WTC11 (cell line): ENCODE data around the gene NOS3. TPM values are rescaled to one million over a fixed set of nuclear protein-coding genes. Genes with fewer than 3 reads are reported as not detected.

ENCODE experiments used
- ATAC-seq: fragments of 200-7000 bp; cut with Tn5 transposase; 2 replicates; pipeline ENCODE4 v1.10.0; 2021; ENCODE audit warnings: mild to moderate bottlenecking, moderate library complexity
- CTCF ChIA-PET: fragments of 300-600 bp; sonication (Branson Sonifier 250); formaldehyde crosslinking; loops from one replicate; lab custom pipeline; 2021; ENCODE audit warnings: antibody characterized with exemption; lab: Charles Lee
- POLR2A ChIA-PET: fragments of 350-600 bp; sonication (Branson Sonifier 250); formaldehyde crosslinking; loops from one replicate; lab custom pipeline; 2021; ENCODE audit warnings: antibody characterized with exemption; lab: Charles Lee
- DNase-seq: peaks from one replicate; pipeline ENCODE4 v3.0.0; 2021; ENCODE audit warnings: low spot score
- H3K27ac Mint-ChIP-seq: 2 replicates; pipeline ENCODE4 v1.8.0; 2021; ENCODE audit warnings: mixed read lengths
- H3K27me3 Mint-ChIP-seq: 2 replicates; pipeline ENCODE4 v1.8.0; 2021; ENCODE audit warnings: low read depth, mild to moderate bottlenecking, moderate library complexity, mixed read lengths
- H3K36me3 Mint-ChIP-seq: 2 replicates; pipeline ENCODE4 v1.8.0; 2021; ENCODE audit warnings: mixed read lengths
- H3K4me1 Mint-ChIP-seq: 2 replicates; pipeline ENCODE4 v1.8.0; 2022; ENCODE audit warnings: mixed read lengths
- H3K4me3 Mint-ChIP-seq: 2 replicates; pipeline ENCODE4 v1.8.0; 2021; ENCODE audit warnings: mild to moderate bottlenecking, moderate library complexity, mixed read lengths
- H3K9me3 Mint-ChIP-seq: 2 replicates; pipeline ENCODE4 v1.8.0; 2021; ENCODE audit warnings: mixed read lengths
- FOXJ3 ChIP-seq: sonication (generic); formaldehyde crosslinking; IDR thresholded peaks from 2 replicates; pipeline ENCODE4 v1.9.0; 2021; ENCODE audit warnings: missing genetic modification reagents, mild to moderate bottlenecking, borderline replicate concordance
- IRF2 ChIP-seq: sonication (generic); formaldehyde crosslinking; IDR thresholded peaks from 2 replicates; pipeline ENCODE4 v1.8.0; 2022; ENCODE audit warnings: low read depth, missing genetic modification reagents, borderline replicate concordance
- MXD4 ChIP-seq: fragments of 250-450 bp; sonication (Bioruptor Pico); IDR thresholded peaks from 2 replicates; pipeline ENCODE4 v1.8.0; 2021; ENCODE audit warnings: mild to moderate bottlenecking, moderate library complexity, borderline replicate concordance
- NFATC4 ChIP-seq: fragments of 250-450 bp; sonication (Bioruptor Pico); IDR thresholded peaks from 2 replicates; pipeline ENCODE4 v1.9.0; 2021; ENCODE audit warnings: mild to moderate bottlenecking
- NFYB ChIP-seq: sonication (generic); formaldehyde crosslinking; conservative IDR thresholded peaks from 2 replicates; pipeline ENCODE4 v1.8.0; 2022; ENCODE audit warnings: low read depth, missing genetic modification reagents
- NR3C1 ChIP-seq: sonication (generic); formaldehyde crosslinking; conservative IDR thresholded peaks from 2 replicates; pipeline ENCODE4 v1.8.1; 2023; ENCODE audit warnings: low read depth, mild to moderate bottlenecking, missing genetic modification reagents
- SP1 ChIP-seq: sonication (generic); formaldehyde crosslinking; conservative IDR thresholded peaks from 2 replicates; pipeline ENCODE4 v1.8.1; 2022; ENCODE audit warnings: missing genetic modification reagents
- ZNF263 ChIP-seq: sonication (generic); formaldehyde crosslinking; IDR thresholded peaks from 2 replicates; pipeline ENCODE4 v1.8.1; 2022; ENCODE audit warnings: low read depth, mild to moderate bottlenecking, moderate library complexity, missing genetic modification reagents
- ZNF317 ChIP-seq: sonication (generic); formaldehyde crosslinking; IDR thresholded peaks from 2 replicates; pipeline ENCODE4 v1.8.1; 2023; ENCODE audit warnings: low read depth, mild to moderate bottlenecking, moderate library complexity, missing genetic modification reagents, borderline replicate concordance
- total RNA-seq: library from RNA; stranded (reverse); gene quantifications from 3 replicates; pipeline ENCODE4 v1.2.3, GENCODE V29; 2021
- TF ChIP-seq, protein P1 (sequence below): fragments of 250-450 bp; sonication (Bioruptor Pico); IDR thresholded peaks from 2 replicates; pipeline ENCODE4 v1.8.0; 2021; ENCODE audit warnings: mild to moderate bottlenecking
- TF ChIP-seq, protein P2 (sequence below): fragments of 200-600 bp; IDR thresholded peaks from 2 replicates; pipeline ENCODE4 v1.8.0; 2022; ENCODE audit warnings: antibody characterized with exemption
- TF ChIP-seq, protein P3 (sequence below): sonication (generic); formaldehyde crosslinking; IDR thresholded peaks from 2 replicates; pipeline ENCODE4 v1.8.1; 2023; ENCODE audit warnings: mild to moderate bottlenecking, moderate library complexity, missing genetic modification reagents
- TF ChIP-seq, protein P4 (sequence below): sonication (generic); formaldehyde crosslinking; IDR thresholded peaks from 2 replicates; pipeline ENCODE4 v1.8.1; 2022; ENCODE audit warnings: missing genetic modification reagents, borderline replicate concordance
- TF ChIP-seq, protein P5 (sequence below): sonication (generic); formaldehyde crosslinking; IDR thresholded peaks from 2 replicates; pipeline ENCODE4 v1.8.0; 2023; ENCODE audit warnings: missing genetic modification reagents, mild to moderate bottlenecking, borderline replicate concordance

Gene NOS3
- total RNA-seq, 1 experiment from 2014 or later = 6.6 TPM

DNA sequence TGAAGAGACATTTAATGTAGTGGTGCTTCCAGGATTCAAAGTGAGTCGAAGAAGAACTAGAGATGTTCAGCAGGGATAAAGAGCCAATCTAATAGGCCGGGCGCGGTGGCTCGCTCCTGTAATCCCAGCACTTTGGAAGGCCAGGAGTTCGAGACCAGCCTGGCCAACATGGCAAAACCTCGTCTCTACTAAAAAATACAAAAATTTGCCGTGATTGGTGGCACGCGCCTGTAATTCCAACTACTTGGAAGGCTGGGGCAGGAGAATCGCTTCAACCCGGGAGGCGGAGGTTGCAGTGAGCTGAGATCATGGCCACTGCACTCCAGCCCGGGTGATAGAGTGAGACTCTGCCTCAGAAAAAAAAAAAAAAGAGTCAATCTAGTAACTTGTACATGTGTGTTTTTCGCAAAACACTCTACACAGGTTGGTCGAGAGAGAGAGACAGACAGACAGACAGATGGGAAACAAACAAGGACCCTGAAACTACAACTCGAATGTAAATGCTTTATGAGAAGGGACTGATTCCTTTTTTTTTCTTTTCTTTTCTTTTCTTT is 38.2 kb downstream of the NOS3 start:
- H3K4me1 Mint-ChIP-seq = peaks cover 24% of the 10 kb centered on the region
- POLR2A ChIA-PET = interaction anchor here (1.3 kb wide), 3 partner anchors 11 to 34 kb away, joined by 4 to 9 read pairs (median 5); no protein-coding TSS in a partner anchor
- H3K27ac Mint-ChIP-seq = peak overlapping the region; percentile 99

DNA sequence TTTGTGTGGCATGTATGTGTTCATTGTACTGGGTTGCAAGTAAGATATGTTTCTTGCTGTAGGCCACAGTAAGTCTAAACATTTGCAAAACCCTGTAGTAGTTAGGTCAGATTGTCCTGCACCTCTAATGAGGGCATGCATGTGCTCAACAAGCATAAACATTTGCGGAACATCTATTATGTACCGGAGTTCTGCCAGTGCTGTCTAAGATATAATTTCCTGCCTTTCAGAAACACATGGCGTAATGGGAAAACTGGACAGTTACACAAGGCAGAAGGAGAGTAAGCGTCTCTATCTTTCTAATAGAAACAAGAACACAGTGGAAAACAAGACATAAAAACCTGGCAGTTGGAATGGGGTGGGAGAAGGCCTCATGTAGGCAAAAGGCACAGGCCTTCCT is 40.2 kb downstream of the NOS3 start:
- H3K27me3 Mint-ChIP-seq = no peaks in the 10 kb centered on the region
- TF ChIP-seq, protein P1, sequence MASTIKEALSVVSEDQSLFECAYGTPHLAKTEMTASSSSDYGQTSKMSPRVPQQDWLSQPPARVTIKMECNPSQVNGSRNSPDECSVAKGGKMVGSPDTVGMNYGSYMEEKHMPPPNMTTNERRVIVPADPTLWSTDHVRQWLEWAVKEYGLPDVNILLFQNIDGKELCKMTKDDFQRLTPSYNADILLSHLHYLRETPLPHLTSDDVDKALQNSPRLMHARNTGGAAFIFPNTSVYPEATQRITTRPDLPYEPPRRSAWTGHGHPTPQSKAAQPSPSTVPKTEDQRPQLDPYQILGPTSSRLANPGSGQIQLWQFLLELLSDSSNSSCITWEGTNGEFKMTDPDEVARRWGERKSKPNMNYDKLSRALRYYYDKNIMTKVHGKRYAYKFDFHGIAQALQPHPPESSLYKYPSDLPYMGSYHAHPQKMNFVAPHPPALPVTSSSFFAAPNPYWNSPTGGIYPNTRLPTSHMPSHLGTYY = no peak
- TF ChIP-seq FOXJ3 (CRISPR knock-in tag) (no peak), NR3C1 (CRISPR knock-in tag) (no peak), IRF2 (CRISPR knock-in tag) (no peak), ZNF263 (no peak)
- TF ChIP-seq, protein P2, sequence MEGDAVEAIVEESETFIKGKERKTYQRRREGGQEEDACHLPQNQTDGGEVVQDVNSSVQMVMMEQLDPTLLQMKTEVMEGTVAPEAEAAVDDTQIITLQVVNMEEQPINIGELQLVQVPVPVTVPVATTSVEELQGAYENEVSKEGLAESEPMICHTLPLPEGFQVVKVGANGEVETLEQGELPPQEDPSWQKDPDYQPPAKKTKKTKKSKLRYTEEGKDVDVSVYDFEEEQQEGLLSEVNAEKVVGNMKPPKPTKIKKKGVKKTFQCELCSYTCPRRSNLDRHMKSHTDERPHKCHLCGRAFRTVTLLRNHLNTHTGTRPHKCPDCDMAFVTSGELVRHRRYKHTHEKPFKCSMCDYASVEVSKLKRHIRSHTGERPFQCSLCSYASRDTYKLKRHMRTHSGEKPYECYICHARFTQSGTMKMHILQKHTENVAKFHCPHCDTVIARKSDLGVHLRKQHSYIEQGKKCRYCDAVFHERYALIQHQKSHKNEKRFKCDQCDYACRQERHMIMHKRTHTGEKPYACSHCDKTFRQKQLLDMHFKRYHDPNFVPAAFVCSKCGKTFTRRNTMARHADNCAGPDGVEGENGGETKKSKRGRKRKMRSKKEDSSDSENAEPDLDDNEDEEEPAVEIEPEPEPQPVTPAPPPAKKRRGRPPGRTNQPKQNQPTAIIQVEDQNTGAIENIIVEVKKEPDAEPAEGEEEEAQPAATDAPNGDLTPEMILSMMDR = no peak
- TF ChIP-seq, protein P3, sequence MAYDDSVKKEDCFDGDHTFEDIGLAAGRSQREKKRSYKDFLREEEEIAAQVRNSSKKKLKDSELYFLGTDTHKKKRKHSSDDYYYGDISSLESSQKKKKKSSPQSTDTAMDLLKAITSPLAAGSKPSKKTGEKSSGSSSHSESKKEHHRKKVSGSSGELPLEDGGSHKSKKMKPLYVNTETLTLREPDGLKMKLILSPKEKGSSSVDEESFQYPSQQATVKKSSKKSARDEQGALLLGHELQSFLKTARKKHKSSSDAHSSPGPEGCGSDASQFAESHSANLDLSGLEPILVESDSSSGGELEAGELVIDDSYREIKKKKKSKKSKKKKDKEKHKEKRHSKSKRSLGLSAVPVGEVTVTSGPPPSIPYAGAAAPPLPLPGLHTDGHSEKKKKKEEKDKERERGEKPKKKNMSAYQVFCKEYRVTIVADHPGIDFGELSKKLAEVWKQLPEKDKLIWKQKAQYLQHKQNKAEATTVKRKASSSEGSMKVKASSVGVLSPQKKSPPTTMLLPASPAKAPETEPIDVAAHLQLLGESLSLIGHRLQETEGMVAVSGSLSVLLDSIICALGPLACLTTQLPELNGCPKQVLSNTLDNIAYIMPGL (CRISPR knock-in tag) = no peak
- no peak overlapping the region for H3K4me3 Mint-ChIP-seq
- peaks cover 24% of the 10 kb centered on the region for H3K4me1 Mint-ChIP-seq
- CTCF ChIA-PET = interaction anchor here (4.4 kb wide), 1 partner anchor 13 kb away, joined by 32 read pairs; no protein-coding TSS in a partner anchor
- H3K36me3 Mint-ChIP-seq = no peaks in the 10 kb centered on the region
- POLR2A ChIA-PET = no interaction called here
- no peak for DNase-seq
- no peak overlapping the region for H3K27ac Mint-ChIP-seq
- no peak for ATAC-seq
- no peaks in the 10 kb centered on the region for H3K9me3 Mint-ChIP-seq

More for the DNA sequence above, 38.2 kb downstream of the NOS3 start:
- Mint-ChIP-seq H3K27me3 (peaks cover 8% of the 10 kb centered on the region; the same call in 1 of the 2 replicates), H3K4me3 (peak overlapping the region; percentile 92), H3K9me3 (no peaks in the 10 kb centered on the region), H3K36me3 (no peaks in the 10 kb centered on the region)
- TF ChIP-seq ZNF317 = no peak
- no peak for ATAC-seq
- CTCF ChIA-PET = interaction anchor here (0.7 to 3.5 kb wide), 18 partner anchors 8 to 152 kb away, joined by 3 to 75 read pairs (median 6); partner anchors contain the start of genes AGAP3, CDK5 and FASTK
- DNase-seq = no peak

DNA sequence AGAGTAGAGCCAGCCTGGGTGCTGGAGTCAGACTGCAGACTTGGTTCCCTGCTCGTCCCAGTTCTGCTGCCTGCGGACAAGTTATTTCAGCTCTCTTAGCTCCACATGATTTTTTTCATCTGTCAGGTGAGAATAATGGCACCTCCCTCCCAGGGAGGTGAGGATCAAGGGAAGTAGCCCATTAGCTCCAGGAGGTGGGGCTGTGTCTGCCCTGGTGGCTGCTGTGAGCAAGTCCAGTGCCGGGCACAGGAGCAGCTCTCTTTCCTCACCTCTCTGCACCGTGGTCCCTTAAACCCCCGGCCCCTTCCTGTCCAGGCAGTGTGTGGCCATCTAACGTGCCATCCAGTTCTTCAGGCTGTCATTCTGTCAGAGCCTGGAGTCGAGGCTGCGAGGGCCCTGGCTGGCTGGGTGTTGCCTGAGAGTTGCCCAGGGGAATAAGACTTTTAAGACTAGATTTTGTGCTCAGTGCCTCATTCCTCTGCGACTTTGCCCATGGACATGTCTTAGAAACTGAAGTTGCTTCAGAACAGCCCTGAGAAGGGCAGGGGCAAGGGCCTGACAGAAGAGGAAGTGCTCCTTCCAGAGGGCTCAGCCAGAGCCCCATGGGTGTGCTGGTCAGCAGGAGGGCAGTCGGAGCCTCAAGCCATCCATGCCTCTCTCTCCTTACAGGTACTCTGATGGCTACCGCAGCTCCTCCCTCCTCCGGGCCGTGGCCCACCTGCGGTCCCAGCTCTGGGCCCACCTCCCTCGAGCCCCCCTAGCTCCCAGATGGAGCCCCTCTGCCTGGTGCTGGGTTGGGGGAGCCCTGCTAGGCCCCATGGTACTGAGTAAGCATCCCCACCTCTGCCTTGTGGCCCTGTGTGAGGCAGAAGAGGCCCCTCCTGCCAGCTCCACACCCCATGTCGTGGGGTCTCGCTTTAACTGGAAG is 42.4 kb downstream of the NOS3 start:
- Mint-ChIP-seq H3K4me1 (peaks cover 7% of the 10 kb centered on the region), H3K27ac (no peak overlapping the region), H3K4me3 (no peak overlapping the region), H3K9me3 (no peaks in the 10 kb centered on the region)
- no peak for ATAC-seq
- ChIA-PET POLR2A (interaction anchor here (1.2 kb wide), 1 partner anchor 18 kb away, joined by 3 read pairs; no protein-coding TSS in a partner anchor), CTCF (interaction anchor here (0.7 to 4.4 kb wide), 19 partner anchors 13 to 211 kb away, joined by 3 to 32 read pairs (median 4); partner anchors contain the start of gene CDK5)
- TF ChIP-seq NFYB (CRISPR knock-in tag) (no peak), MXD4 (no peak), ZNF317 (no peak), NFATC4 (no peak), SP1 (no peak)
- TF ChIP-seq, protein P4, sequence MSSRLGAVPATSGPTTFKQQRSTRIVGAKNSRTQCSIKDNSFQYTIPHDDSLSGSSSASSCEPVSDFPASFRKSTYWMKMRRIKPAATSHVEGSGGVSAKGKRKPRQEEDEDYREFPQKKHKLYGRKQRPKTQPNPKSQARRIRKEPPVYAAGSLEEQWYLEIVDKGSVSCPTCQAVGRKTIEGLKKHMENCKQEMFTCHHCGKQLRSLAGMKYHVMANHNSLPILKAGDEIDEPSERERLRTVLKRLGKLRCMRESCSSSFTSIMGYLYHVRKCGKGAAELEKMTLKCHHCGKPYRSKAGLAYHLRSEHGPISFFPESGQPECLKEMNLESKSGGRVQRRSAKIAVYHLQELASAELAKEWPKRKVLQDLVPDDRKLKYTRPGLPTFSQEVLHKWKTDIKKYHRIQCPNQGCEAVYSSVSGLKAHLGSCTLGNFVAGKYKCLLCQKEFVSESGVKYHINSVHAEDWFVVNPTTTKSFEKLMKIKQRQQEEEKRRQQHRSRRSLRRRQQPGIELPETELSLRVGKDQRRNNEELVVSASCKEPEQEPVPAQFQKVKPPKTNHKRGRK (CRISPR knock-in tag) = no peak
- TF ChIP-seq, protein P5, sequence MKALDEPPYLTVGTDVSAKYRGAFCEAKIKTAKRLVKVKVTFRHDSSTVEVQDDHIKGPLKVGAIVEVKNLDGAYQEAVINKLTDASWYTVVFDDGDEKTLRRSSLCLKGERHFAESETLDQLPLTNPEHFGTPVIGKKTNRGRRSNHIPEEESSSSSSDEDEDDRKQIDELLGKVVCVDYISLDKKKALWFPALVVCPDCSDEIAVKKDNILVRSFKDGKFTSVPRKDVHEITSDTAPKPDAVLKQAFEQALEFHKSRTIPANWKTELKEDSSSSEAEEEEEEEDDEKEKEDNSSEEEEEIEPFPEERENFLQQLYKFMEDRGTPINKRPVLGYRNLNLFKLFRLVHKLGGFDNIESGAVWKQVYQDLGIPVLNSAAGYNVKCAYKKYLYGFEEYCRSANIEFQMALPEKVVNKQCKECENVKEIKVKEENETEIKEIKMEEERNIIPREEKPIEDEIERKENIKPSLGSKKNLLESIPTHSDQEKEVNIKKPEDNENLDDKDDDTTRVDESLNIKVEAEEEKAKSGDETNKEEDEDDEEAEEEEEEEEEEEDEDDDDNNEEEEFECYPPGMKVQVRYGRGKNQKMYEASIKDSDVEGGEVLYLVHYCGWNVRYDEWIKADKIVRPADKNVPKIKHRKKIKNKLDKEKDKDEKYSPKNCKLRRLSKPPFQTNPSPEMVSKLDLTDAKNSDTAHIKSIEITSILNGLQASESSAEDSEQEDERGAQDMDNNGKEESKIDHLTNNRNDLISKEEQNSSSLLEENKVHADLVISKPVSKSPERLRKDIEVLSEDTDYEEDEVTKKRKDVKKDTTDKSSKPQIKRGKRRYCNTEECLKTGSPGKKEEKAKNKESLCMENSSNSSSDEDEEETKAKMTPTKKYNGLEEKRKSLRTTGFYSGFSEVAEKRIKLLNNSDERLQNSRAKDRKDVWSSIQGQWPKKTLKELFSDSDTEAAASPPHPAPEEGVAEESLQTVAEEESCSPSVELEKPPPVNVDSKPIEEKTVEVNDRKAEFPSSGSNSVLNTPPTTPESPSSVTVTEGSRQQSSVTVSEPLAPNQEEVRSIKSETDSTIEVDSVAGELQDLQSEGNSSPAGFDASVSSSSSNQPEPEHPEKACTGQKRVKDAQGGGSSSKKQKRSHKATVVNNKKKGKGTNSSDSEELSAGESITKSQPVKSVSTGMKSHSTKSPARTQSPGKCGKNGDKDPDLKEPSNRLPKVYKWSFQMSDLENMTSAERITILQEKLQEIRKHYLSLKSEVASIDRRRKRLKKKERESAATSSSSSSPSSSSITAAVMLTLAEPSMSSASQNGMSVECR (CRISPR knock-in tag) = no peak
- TF ChIP-seq, all 79 proteins: peak for 0
- no peaks in the 10 kb centered on the region for H3K36me3 Mint-ChIP-seq
- DNase-seq = no peak
- no peaks in the 10 kb centered on the region for H3K27me3 Mint-ChIP-seq
